Measurements from ENCODE around the gene CCL11.
"Not testable (repeated sequence)": the region's sequence is repeated elsewhere in the genome, so short reads cannot be mapped to it uniquely, and the experiment has no call there.

CCL11 gene

DNA sequence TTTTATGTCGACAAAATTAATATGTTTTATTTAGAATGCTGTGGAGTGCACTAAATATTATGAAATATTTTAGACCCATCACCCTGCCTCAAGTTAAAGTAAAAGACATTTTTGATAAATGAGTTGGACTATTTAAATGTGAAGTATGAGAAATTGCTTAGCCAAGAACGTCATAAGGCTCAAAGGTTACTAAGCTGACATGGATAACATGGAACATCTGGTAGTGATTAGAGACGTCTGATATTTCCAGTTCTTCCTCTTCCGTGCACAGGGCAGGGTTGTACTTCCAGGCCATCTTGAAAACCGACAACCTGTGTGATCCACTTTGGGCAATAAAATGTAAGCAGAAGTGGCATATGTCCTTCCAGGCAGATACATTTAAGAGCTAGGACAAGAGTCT is 26.5 kb downstream of the CCL11 start:
- DNase-seq = no peak

DNA sequence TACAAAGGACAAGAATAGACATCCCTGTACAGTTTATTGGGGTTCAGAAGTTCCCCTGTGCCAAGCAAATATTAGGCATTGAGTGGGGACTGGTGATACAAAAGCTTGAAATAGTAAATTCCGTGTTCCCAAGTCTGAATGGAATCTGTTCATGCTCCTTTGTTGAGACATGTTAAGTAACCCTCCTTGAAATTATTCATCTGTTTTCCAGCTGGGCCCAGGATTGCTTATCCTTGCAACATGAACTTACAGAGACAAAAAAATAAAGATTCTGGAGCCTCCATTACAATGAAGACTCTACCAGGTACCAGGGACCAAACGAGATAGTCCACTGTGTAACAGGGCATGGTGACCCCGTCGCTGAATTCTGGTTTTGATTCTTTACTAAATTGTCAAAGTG is 27.6 kb downstream of the CCL11 start:
- DNase-seq = no peak

DNA sequence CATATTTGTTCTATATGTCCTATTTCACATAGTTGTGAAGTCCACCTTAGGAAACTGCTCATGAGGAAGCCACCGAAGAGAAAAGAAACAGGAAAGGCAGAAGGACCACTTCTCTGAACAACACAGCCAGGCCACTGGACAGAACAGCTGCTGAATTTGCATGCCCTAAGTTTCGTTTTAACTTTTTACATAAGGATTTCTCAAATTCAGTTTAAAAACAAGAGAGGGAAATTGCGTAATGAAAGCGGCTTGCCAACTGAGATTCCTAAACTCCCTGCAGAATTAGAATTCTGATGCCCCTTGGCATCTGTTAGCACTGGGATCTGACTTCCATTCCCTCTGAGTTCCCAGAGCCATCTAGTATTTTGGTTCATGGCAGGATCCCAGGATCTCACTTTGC is 28.7 kb downstream of the CCL11 start:
- no peak for DNase-seq

DNA sequence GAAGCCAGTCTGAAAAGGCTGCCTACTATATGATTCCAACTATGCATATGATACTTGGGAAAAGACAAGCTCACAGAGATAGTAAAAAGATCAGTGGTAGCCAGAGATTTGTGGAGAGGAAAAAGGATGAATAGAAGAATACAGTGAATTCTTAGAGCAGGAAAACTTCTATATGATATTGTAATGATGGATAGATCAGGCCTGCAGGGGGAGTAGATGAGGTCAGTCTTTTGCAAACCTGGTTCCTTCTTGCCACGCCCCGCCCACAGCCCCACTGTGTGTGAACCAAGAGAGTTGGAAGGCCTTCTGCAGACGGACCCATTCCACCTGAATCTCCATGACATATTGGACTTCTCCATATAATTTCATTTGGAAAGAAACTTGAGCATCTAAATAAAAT is 32.9 kb downstream of the CCL11 start:
- no peak for DNase-seq

DNA sequence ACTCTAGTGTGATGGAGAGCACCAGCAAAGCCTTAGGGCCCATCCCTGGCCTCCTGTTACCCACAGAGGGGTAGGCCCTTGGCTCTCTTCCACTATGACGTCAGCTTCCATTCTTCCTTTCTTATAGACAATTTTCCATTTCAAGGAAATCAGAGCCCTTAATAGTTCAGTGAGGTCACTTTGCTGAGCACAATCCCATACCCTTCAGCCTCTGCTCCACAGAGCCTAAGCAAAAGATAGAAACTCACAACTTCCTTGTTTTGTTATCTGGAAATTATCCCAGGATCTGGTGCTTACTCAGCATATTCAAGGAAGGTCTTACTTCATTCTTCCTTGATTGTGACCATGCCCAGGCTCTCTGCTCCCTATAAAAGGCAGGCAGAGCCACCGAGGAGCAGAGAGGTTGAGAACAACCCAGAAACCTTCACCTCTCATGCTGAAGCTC is 33.5 kb downstream of the CCL11 start, which contains the start of gene CCL8:
Gene CCL8 (plus strand): TSS at position 397 of the 445 bp plus-strand sequence. CDS start 67 bp downstream, outside the sequence.
- DNase-seq = no peak

- DNase-seq = no peak
Observed at GRCh38 chr17:34321964-34322363, 36.4 kb downstream of the CCL11 start.

GRCh38 chr17:34327580-34327979 is 42.0 kb downstream of the CCL11 start:
- not testable (repeated sequence) for DNase-seq

DNA sequence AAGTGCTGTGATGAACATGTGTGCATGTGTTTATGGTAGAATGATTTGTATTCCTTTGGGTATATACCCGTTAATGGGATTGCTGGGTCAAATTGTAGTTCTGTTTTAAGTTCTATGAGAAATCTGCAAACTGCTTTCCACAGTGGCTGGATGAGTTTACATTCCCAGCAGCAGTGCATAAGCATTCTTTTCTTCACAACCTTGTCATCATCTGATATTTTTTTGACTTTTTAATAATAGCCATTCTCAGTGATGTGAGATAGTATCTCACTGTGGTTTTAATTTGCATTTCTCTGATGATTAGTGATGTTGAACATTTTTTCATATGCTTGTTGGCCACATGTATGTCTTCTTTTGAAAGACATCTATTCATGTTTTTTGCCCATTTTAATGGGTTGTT is 52.2 kb downstream of the CCL11 start:
- no peak for DNase-seq

Data from midbrain (tissue), 1 donor.